Measurements from ENCODE around the gene ZEB1.

ZEB1 gene

DNA sequence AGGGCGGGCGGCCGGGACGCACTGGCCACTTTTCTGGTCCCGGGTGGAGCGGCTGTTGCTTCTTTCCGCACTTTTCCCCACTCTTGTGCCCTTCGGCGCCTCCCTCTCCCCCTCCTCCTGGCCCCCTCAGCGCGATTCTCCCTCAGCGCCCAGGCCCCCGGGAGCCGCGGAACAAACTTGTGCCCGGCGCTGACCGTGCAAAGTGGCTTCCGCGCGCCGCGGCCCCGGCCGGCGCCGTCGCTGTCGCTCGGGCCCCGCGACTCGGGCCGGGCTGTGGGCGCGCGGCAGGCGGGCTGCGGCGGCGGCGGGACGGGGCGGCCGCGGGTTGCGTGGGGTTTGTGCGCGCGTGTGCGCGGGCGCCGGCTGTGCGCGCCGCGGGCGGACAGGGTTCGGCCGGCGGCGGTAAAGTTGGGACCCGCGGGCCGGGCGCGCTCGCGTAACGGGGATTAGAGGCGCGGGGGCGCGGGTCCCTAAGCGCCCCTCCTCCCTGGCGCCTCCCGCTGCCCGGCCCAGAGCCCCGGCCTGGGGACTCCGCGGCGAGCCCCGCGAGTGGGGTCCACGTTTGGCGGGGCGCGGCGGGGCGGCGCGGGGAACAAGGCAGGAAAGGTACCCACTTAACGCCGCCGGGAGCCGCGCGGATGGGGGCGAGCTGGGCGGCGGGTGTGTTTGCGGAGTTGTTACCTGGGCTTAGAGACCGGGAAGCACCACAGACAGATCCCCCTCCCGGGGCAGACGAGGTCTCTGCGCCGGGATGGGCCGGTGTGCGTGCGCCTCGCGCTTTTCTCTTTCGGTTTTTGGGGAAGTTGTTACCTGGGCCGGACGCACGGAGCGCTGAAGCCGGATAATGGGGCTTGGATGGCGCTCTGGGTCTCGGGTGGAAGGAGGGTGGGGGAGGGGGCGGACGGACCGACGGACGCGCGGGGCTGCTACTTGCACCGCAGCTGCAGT, 860 bp downstream of the ZEB1 start:
- no peaks in the 10 kb centered on the region; the same call in 1 of the 2 replicates for H3K4me1 ChIP-seq (ENCODE audit: control insufficient read depth, insufficient read depth, low read length)
- peak overlapping the region; percentile 84 for H3K27ac ChIP-seq (ENCODE audit: extremely low read depth, low read depth, low read length)
- CTCF ChIA-PET = no interaction called here
- POLR2A ChIA-PET = no interaction called here
- no peaks in the 10 kb centered on the region for H3K36me3 ChIP-seq (ENCODE audit: control insufficient read depth in 2 of 2, insufficient read depth in 1 of 2, low read length in 2 of 2)
- peak overlapping the region; percentile 71 for H3K4me3 ChIP-seq (ENCODE audit: low read depth, low read length)
- H3K9me3 ChIP-seq (ENCODE audit: control insufficient read depth, insufficient read depth, low read depth, low read length) = no peaks in the 10 kb centered on the region
- TF ChIP-seq, protein P1, sequence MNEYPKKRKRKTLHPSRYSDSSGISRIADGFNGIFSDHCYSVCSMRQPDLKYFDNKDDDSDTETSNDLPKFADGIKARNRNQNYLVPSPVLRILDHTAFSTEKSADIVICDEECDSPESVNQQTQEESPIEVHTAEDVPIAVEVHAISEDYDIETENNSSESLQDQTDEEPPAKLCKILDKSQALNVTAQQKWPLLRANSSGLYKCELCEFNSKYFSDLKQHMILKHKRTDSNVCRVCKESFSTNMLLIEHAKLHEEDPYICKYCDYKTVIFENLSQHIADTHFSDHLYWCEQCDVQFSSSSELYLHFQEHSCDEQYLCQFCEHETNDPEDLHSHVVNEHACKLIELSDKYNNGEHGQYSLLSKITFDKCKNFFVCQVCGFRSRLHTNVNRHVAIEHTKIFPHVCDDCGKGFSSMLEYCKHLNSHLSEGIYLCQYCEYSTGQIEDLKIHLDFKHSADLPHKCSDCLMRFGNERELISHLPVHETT (tag by site-specific recombination; IDR thresholded peaks at IDR 0.05) = no peak
- no peak for TF ChIP-seq ZNF48 (tag by site-specific recombination; IDR thresholded peaks at IDR 0.05)
- peak; percentile 92; the same call in 1 of the 2 replicates for TF ChIP-seq ZNF341 (tag by site-specific recombination; IDR thresholded peaks at IDR 0.05; ENCODE audit: low read depth)
- no peak for TF ChIP-seq ZNF610 (tag by site-specific recombination; IDR thresholded peaks at IDR 0.05; ENCODE audit: borderline replicate concordance)
- TF ChIP-seq ZNF529 (tag by site-specific recombination; IDR thresholded peaks at IDR 0.05; ENCODE audit: insufficient replicate concordance) = no peak
- no peak for TF ChIP-seq ZNF184 (tag by site-specific recombination; IDR thresholded peaks at IDR 0.05)
- TF ChIP-seq ZFHX2 (tag by site-specific recombination; conservative IDR thresholded peaks at IDR 0.05) = no peak
- TF ChIP-seq ZXDB (tag by site-specific recombination; IDR thresholded peaks at IDR 0.05) = peak; percentile 8
- peak; percentile 73 for TF ChIP-seq ZBTB20 (tag by site-specific recombination; IDR thresholded peaks at IDR 0.05)
- 0 out of 2 replicates have a peak, but pooled peaks have one; percentile 20 for TF ChIP-seq OSR2 (tag by site-specific recombination; IDR thresholded peaks at IDR 0.05)
- no peak for TF ChIP-seq ZNF214 (tag by site-specific recombination; IDR thresholded peaks at IDR 0.05; ENCODE audit: borderline replicate concordance)
- TF ChIP-seq, protein P2, sequence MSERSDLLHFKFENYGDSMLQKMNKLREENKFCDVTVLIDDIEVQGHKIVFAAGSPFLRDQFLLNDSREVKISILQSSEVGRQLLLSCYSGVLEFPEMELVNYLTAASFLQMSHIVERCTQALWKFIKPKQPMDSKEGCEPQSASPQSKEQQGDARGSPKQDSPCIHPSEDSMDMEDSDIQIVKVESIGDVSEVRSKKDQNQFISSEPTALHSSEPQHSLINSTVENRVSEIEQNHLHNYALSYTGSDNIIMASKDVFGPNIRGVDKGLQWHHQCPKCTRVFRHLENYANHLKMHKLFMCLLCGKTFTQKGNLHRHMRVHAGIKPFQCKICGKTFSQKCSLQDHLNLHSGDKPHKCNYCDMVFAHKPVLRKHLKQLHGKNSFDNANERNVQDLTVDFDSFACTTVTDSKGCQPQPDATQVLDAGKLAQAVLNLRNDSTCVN (tag by site-specific recombination; optimal IDR thresholded peaks at IDR 0.05) = peak; percentile 69
- TF ChIP-seq KLF8 (tag by site-specific recombination; IDR thresholded peaks at IDR 0.05) = 0 out of 2 replicates have a peak, but pooled peaks have one; percentile 11
- TF ChIP-seq ZFP69B (tag by site-specific recombination; IDR thresholded peaks at IDR 0.05) = 0 out of 2 replicates have a peak, but pooled peaks have one; percentile 5
- no peak for TF ChIP-seq ZNF24 (tag by site-specific recombination; IDR thresholded peaks at IDR 0.05)
- TF ChIP-seq, protein P3, sequence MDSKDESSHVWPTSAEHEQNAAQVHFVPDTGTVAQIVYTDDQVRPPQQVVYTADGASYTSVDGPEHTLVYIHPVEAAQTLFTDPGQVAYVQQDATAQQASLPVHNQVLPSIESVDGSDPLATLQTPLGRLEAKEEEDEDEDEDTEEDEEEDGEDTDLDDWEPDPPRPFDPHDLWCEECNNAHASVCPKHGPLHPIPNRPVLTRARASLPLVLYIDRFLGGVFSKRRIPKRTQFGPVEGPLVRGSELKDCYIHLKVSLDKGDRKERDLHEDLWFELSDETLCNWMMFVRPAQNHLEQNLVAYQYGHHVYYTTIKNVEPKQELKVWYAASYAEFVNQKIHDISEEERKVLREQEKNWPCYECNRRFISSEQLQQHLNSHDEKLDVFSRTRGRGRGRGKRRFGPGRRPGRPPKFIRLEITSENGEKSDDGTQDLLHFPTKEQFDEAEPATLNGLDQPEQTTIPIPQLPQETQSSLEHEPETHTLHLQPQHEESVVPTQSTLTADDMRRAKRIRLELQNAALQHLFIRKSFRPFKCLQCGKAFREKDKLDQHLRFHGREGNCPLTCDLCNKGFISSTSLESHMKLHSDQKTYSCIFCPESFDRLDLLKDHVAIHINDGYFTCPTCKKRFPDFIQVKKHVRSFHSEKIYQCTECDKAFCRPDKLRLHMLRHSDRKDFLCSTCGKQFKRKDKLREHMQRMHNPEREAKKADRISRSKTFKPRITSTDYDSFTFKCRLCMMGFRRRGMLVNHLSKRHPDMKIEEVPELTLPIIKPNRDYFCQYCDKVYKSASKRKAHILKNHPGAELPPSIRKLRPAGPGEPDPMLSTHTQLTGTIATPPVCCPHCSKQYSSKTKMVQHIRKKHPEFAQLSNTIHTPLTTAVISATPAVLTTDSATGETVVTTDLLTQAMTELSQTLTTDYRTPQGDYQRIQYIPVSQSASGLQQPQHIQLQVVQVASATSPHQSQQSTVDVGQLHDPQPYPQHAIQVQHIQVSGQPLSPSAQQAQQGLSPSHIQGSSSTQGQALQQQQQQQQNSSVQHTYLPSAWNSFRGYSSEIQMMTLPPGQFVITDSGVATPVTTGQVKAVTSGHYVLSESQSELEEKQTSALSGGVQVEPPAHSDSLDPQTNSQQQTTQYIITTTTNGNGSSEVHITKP (tag by site-specific recombination; IDR thresholded peaks at IDR 0.05) = peak; percentile 67
- TF ChIP-seq, protein P4, sequence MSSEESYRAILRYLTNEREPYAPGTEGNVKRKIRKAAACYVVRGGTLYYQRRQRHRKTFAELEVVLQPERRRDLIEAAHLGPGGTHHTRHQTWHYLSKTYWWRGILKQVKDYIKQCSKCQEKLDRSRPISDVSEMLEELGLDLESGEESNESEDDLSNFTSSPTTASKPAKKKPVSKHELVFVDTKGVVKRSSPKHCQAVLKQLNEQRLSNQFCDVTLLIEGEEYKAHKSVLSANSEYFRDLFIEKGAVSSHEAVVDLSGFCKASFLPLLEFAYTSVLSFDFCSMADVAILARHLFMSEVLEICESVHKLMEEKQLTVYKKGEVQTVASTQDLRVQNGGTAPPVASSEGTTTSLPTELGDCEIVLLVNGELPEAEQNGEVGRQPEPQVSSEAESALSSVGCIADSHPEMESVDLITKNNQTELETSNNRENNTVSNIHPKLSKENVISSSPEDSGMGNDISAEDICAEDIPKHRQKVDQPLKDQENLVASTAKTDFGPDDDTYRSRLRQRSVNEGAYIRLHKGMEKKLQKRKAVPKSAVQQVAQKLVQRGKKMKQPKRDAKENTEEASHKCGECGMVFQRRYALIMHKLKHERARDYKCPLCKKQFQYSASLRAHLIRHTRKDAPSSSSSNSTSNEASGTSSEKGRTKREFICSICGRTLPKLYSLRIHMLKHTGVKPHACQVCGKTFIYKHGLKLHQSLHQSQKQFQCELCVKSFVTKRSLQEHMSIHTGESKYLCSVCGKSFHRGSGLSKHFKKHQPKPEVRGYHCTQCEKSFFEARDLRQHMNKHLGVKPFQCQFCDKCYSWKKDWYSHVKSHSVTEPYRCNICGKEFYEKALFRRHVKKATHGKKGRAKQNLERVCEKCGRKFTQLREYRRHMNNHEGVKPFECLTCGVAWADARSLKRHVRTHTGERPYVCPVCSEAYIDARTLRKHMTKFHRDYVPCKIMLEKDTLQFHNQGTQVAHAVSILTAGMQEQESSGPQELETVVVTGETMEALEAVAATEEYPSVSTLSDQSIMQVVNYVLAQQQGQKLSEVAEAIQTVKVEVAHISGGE (tag by site-specific recombination; conservative IDR thresholded peaks at IDR 0.05; ENCODE audit: low read depth) = peak; percentile 46; the same call in 1 of the 2 replicates
- 0 out of 2 replicates have a peak, but pooled peaks have one; percentile 32 for TF ChIP-seq GLIS1 (tag by site-specific recombination; IDR thresholded peaks at IDR 0.05)
- TF ChIP-seq SCRT1 (tag by site-specific recombination; IDR thresholded peaks at IDR 0.05; ENCODE audit: borderline replicate concordance) = no peak
- TF ChIP-seq ZBTB8A (tag by site-specific recombination; IDR thresholded peaks at IDR 0.05) = peak; percentile 46
- TF ChIP-seq, protein P5, sequence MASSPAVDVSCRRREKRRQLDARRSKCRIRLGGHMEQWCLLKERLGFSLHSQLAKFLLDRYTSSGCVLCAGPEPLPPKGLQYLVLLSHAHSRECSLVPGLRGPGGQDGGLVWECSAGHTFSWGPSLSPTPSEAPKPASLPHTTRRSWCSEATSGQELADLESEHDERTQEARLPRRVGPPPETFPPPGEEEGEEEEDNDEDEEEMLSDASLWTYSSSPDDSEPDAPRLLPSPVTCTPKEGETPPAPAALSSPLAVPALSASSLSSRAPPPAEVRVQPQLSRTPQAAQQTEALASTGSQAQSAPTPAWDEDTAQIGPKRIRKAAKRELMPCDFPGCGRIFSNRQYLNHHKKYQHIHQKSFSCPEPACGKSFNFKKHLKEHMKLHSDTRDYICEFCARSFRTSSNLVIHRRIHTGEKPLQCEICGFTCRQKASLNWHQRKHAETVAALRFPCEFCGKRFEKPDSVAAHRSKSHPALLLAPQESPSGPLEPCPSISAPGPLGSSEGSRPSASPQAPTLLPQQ (tag by site-specific recombination; IDR thresholded peaks at IDR 0.05) = peak; percentile 2; the same call in 1 of the 2 replicates
- TF ChIP-seq, protein P6, sequence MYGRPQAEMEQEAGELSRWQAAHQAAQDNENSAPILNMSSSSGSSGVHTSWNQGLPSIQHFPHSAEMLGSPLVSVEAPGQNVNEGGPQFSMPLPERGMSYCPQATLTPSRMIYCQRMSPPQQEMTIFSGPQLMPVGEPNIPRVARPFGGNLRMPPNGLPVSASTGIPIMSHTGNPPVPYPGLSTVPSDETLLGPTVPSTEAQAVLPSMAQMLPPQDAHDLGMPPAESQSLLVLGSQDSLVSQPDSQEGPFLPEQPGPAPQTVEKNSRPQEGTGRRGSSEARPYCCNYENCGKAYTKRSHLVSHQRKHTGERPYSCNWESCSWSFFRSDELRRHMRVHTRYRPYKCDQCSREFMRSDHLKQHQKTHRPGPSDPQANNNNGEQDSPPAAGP (tag by site-specific recombination; IDR thresholded peaks at IDR 0.05) = no peak
- TF ChIP-seq KLF16 (tag by site-specific recombination; IDR thresholded peaks at IDR 0.05) = 0 out of 2 replicates have a peak, but pooled peaks have one; percentile 18

All from HEK293 (cell line).